AG08396 (cell line): ENCODE measurements around the gene WBP2.
A peak's percentile ranks its signal among the peaks of the same experiment; 100 is the strongest.

Experiments
- DNase-seq: peaks from one replicate; pipeline ENCODE4 v3.0.0; 2012; ENCODE audit warnings: low spot score, mixed read lengths

Gene WBP2

GRCh38 chr17:75827308-75828075 lies 27.6 kb downstream of the WBP2 start:
- peak; percentile 91 for DNase-seq

DNA sequence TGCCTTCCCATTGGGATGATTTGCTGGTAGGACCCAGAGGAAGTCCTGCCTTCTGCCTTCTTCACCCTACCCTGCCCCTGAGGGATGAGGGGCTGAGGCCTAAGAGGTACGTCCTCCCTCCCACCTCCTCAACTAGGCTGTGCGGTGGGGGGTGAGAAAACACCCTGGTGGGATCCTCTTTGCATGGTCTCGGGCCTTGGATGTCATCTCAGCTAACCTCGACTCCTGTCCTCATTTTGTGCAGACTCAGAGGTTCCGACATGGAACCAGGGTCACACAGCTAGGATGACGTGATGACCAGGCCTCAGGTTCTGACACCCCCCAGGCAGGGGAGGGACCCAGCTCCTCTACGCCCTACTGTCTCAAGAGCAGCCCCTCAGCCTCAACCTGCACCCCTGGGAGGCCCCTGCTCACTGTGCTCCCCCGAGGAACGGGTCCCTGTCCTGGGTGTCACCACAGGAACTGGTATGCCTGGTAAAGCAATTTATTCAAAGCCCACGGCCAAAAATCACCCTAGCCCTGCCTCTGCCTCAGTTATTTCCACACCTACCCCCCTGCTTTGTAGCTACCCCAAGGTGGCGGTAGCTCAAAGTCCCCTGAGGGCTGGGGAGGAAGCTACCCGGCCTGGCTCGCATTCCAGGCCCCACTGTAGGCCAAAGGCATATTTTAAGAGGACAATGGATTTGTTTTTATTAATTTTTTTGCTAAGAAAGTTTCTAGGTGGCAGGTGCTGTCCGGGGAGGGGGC lies 28.4 kb downstream of the WBP2 start:
- no peak for DNase-seq

- no peak for DNase-seq
Observed at GRCh38 chr17:75825748-75826370, 29.3 kb downstream of the WBP2 start.

- DNase-seq: no peak
Observed at GRCh38 chr17:75825149-75825552, 30.0 kb downstream of the WBP2 start.

DNA sequence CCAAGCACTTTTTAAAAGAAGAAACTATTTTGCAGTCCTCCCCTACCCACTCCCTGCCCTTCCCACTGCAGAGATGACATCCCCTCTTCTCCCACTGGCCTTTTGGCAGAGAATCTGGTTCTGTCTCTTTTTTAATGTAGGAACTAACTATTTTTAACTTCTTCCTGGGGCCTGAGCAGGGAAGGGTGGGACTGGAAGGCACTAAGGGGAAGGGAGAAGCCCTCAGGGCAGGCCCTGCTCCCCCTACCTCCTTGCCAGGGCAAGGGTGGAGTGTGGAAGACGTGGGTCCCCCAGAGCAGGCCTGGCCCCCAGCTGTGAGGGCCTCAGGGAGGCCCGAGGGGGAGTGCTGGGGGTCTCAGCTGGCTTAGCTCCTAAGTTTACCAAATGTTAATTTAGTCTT lies 30.5 kb downstream of the WBP2 start:
- DNase-seq: no peak

- no peak for DNase-seq
Observed at GRCh38 chr17:75824050-75824552, 31.0 kb downstream of the WBP2 start.

DNA sequence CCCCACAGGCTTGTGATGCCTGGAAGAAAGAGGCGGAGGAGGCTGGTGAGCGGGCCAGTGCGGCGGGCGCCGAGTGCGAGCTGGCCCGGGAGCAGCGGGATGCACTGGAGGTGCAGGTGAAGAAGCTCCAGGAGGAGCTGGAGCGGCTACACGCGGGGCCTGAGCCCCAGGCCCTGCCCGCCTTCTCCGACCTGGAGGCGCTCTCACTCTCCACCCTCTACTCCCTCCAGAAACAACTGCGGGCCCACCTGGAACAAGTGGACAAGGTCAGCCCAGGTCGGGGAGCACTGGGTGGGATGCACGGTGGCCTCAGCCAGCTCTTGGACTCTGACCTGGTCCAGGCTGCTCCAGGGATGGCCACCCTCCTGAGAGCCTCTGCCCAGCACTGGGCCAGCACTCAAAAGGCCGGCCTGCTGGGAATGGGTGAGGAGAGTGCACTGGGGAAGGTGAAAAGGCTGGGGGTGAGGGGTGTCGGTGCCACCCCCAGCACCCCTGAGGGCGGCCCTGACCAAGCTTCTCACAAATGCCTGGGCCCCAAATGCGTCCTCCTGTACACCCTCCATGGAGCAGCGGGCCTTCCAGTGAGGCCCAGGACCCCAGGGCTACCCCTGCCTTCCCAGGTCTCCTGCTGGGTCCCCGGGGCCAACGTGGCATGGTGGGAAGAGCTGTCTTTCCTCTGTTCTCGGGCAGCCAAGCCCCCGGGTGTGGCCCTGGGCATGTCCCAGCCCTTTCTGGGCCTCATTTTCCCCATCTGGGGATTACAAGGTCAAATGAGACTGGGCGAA lies 31.7 kb downstream of the WBP2 start:
- DNase-seq: no peak

DNA sequence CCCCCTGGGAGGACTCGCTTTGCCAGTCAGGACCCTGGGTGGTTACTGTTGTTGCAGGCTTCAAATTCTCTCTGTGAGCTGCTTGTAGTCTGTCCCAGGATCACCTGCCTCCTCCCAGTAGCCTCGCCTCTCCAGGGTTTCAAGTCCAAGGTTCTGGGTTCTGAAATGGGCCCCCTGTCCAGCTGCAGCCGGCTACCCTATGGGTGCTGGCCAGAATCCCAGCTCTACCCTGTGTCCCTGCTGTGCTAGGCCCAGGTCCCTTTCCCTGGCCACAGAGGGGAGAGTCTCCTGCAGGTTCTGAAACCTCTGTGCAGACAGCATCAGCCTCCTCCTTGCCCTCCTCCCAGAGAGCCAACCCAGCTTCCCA lies 32.4 kb downstream of the WBP2 start:
- DNase-seq: no peak

DNA sequence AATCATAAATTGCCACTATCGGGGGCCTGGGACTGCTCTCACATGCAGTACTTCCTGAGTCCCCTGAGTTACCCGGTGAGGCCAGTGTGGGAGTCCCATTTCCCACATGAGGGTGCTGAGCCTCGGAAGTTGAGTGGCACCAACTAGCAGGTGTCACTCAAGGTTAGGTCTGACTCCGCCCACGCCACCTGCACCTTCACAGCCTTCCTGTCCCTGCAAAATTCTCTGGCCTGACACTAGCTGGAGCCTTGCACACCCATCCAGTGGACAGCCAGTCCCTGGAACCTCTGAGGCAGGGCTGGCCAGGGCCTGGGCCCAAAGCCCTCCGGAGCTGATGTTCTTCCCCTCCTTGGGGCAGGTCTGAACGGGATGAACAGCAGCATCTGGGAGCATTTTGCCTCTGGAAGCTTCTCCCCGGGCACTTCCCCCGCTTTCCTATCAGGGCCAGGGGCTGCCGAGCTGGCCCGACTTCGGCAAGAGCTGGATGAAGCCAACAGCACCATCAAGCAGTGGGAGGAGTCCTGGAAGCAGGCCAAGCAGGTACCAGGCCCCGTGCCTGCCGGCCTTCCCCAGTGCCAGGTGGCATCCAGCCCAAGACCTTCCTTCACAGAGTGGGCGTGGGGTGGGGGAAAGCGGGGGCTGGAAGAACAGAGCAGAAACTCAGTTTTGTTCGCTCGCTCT lies 32.9 kb downstream of the WBP2 start:
- no peak for DNase-seq

DNA sequence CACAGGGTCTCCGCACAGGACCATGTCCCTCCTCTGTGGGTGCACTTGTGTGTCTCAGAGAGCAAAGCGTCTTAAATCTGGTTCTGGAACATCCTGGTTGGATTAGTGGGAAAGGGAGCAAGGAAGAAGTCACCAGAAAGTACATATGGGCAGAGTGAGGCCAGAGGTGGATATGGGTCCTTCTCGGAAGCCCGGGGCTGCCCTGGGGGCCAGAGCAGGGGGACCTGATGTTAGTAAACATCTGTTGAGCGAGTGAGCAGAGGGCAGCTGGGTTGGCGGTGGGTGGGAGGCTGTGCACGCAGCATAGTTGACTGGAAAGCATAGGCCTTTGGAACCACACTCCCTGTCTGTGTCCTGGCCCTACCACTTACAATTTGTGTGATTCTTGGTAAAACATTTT lies 33.6 kb downstream of the WBP2 start:
- no peak for DNase-seq

- DNase-seq: no peak
Observed at GRCh38 chr17:75820094-75821080, 34.7 kb downstream of the WBP2 start.

GRCh38 chr17:75819678-75820077 lies 35.5 kb downstream of the WBP2 start:
- no peak for DNase-seq

GRCh38 chr17:75819116-75819515 lies 36.0 kb downstream of the WBP2 start:
- DNase-seq: no peak

DNA sequence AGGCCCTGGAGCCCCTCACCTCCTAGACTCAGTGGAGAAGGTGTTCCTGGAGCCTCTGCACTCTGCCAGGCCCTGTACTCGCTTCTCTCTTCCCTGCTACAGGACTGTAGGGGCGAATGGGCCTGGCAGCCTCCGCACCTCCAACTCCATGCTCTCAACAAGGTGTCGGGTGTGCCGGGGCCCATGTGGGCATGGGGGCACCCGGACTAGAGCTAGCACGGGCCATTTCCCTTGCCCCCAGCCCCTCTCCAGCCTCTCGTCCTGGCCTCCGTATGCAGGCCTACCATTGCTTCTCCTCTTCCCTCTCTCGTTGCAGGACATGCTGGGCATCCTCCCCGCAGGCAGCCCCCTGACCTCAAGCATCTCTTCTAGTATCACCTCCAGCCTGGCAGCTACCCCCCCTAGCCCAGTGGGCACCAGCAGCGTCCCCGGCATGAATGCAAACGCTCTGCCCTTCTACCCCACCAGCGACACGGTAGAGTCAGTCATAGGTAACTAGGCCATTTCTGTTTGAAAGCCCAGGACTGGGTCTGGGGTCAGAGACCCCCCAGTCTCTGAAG lies 36.7 kb downstream of the WBP2 start:
- DNase-seq: no peak

DNA sequence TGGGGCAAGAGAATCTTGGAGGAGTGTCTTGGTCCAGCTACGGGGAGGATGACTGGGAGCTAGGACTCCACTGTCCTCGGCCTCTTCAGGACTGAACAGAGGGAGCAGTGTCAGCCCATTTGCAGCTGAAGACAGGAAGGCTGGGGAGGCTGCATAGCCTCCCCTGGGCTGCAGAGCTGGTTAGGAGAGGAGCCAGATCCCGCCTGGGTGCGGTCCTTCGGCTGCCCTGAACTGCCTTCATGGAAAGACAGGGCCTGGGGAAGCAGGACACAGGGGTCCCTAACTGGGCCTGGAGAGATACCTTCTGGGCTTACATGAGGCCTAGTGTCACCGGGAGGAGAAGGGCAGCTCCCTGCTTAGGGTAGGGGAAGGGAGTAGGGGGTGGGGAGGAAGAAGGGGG lies 37.6 kb downstream of the WBP2 start:
- DNase-seq: no peak

DNA sequence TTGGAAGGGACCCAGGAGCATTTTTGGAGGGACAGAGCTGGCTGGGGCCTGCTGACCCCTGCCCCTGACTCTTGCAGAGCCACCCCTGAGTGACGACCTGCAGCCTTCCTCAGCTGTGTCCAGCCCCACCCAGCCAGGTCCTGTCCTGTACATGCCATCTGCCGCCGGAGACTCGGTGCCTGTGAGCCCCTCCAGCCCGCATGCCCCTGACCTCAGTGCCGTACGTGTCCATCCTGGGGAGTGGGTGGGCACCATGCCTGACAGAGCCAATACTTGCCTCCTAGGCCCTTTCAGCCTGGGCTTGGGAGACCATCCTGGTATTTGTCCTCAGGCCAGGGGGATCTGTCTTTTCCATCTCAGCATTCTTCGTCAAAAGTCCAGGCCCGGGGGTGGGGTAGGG lies 38.4 kb downstream of the WBP2 start:
- DNase-seq: no peak

- no peak for DNase-seq
Observed at GRCh38 chr17:75815399-75815798, 39.7 kb downstream of the WBP2 start.

GRCh38 chr17:75814900-75815373 lies 40.2 kb downstream of the WBP2 start:
- peak; percentile 56 for DNase-seq

DNA sequence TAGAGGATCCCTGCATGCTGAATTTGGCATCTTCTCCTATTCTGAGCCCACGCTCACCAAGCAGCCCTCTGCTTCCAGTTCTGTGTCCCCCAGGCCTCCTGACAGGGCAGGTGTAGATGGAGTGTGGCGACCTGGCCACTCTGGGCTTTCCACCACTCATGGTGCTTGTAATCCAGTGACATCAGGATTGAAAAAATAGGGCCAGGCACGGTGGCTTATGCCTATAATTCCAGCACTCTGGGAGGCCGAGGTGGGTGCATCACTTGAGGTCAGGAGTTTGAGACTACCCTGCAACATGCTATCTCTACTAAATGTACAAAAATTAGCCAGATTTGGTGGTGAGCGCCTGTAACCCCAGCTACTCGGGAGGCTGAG lies 41.1 kb downstream of the WBP2 start:
- no peak for DNase-seq
